Measurements from ENCODE around the gene RIPOR3.

RIPOR3 gene

GRCh38 chr20:50690650-50691572 is at the start of gene RIPOR3:
Gene RIPOR3, minus strand, starts transcription at chr20:50691542. Its CDS starts 414 bp downstream, at chr20:50691128.
- no peak for DNase-seq (ENCODE audit: low spot score)

- DNase-seq (ENCODE audit: low spot score): no peak
Measured at GRCh38 chr20:50737352-50737751, 46.0 kb upstream of the RIPOR3 start.

GRCh38 chr20:50735813-50736212 is 44.5 kb upstream of the RIPOR3 start:
- no peak for DNase-seq (ENCODE audit: low spot score)

GRCh38 chr20:50734730-50735679 is 43.7 kb upstream of the RIPOR3 start:
- no peak for DNase-seq (ENCODE audit: low spot score)

- no peak for DNase-seq (ENCODE audit: low spot score)
Measured at GRCh38 chr20:50733644-50734349, 42.5 kb upstream of the RIPOR3 start.

- DNase-seq (ENCODE audit: low spot score): no peak
Measured at GRCh38 chr20:50731930-50732690, 40.8 kb upstream of the RIPOR3 start.

- peak; percentile 99 for DNase-seq (ENCODE audit: low spot score)
Measured at GRCh38 chr20:50731055-50731929, 40.0 kb upstream of the RIPOR3 start, which contains the start of gene PARD6B. Gene PARD6B, plus strand, starts transcription at chr20:50731580. Its CDS starts 207 bp downstream, at chr20:50731787.

- no peak for DNase-seq (ENCODE audit: low spot score)
Measured at GRCh38 chr20:50730765-50731054, 39.4 kb upstream of the RIPOR3 start.

- DNase-seq (ENCODE audit: low spot score): peak; percentile 66
Measured at GRCh38 chr20:50729901-50730764, 38.8 kb upstream of the RIPOR3 start.

- no peak for DNase-seq (ENCODE audit: low spot score)
Measured at GRCh38 chr20:50728981-50729874, 37.9 kb upstream of the RIPOR3 start.

- no peak for DNase-seq (ENCODE audit: low spot score)
Measured at GRCh38 chr20:50728486-50728980, 37.2 kb upstream of the RIPOR3 start.

GRCh38 chr20:50727792-50728485 is 36.6 kb upstream of the RIPOR3 start:
- no peak for DNase-seq (ENCODE audit: low spot score)

- no peak for DNase-seq (ENCODE audit: low spot score)
Measured at GRCh38 chr20:50726955-50727791, 35.8 kb upstream of the RIPOR3 start.

- DNase-seq (ENCODE audit: low spot score): no peak
Measured at GRCh38 chr20:50725724-50726005, 34.3 kb upstream of the RIPOR3 start.

GRCh38 chr20:50724851-50725723 is 33.7 kb upstream of the RIPOR3 start:
- DNase-seq (ENCODE audit: low spot score): no peak
